B cell (primary cell): ENCODE measurements around the gene PUM2. TPM values are rescaled to one million over a fixed set of nuclear protein-coding genes. Genes with fewer than 3 reads are reported as not detected.
A peak's percentile ranks its signal among the peaks of the same experiment; 100 is the strongest.

Source experiments
- ATAC-seq: fragments of 200-7000 bp; cut with Tn5 transposase; one replicate; pipeline ENCODE4 v1.10.0; 2021; ENCODE audit warnings: low read depth, mild to moderate bottlenecking, moderate number of reproducible peaks, moderate library complexity
- CTCF ChIA-PET: fragments of 350-600 bp; sonication (Branson Sonifier 250); formaldehyde crosslinking; loops from one replicate; lab custom pipeline; 2021; ENCODE audit warnings: antibody characterized with exemption, inconsistent platforms; lab: Charles Lee
- POLR2A ChIA-PET: fragments of 350-600 bp; sonication (Branson Sonifier 250); formaldehyde crosslinking; loops from one replicate; lab custom pipeline; 2021; ENCODE audit warnings: antibody characterized with exemption; lab: Charles Lee
- DNase-seq: peaks from one replicate; pipeline ENCODE4 v3.0.0; 2013
- H2AFZ ChIP-seq: 2 replicates; pipeline ENCODE4 v1.6.1; 2012; ENCODE audit warnings: mild to moderate bottlenecking, low read depth, low read length; ENCODE audit not compliant: insufficient read depth, poor library complexity, severe bottlenecking
- H3K27ac ChIP-seq, 2 donors: 1 replicate in 1 of 2; 2 replicates in 1 of 2; pipeline ENCODE4 v1.5.1; 2012 to 2013; ENCODE audit warnings: low read length in 2 of 2, mild to moderate bottlenecking in 2 of 2, moderate library complexity in 1 of 2
- H3K27me3 ChIP-seq, 4 experiments: fragments of 200-600 bp in 1 of 4; sonication (generic) in 1 of 4; replicated peaks in 1 of 4; 1 replicate in 2 of 4; 2 replicates in 2 of 4; pipeline versions ENCODE4 v1.6.1 to v1.7.0; 2013 to 2016; ENCODE audit warnings: low read length in 3 of 4, mild to moderate bottlenecking in 2 of 4, mixed read lengths in 1 of 4, moderate library complexity in 1 of 4; ENCODE audit not compliant: insufficient read depth in 4 of 4, control insufficient read depth in 3 of 4; ENCODE audit errors: control extremely low read depth in 1 of 4
- H3K36me3 ChIP-seq, 2 experiments: replicated peaks in 1 of 2; 1 replicate in 1 of 2; 2 replicates in 1 of 2; pipeline versions ENCODE4 v1.6.1 to v1.7.1; 2013; ENCODE audit warnings: low read length in 1 of 2; ENCODE audit not compliant: insufficient read depth in 2 of 2, control insufficient read depth in 1 of 2; ENCODE audit errors: control extremely low read depth in 1 of 2, extremely low read depth in 1 of 2
- H3K4me1 ChIP-seq, 2 donors: fragments of 200-600 bp in 1 of 2; sonication (generic) in 1 of 2; 1 replicate in 1 of 2; 2 replicates in 1 of 2; pipeline versions ENCODE4 v1.5.1 to v1.6.1; 2013 to 2017; ENCODE audit warnings: low read length in 2 of 2; ENCODE audit not compliant: control insufficient read depth in 2 of 2, insufficient read depth in 2 of 2
- H3K4me2 ChIP-seq: replicated peaks from 2 replicates; pipeline ENCODE3; 2012; ENCODE audit warnings: mild to moderate bottlenecking, low read depth, low read length; ENCODE audit not compliant: poor library complexity, severe bottlenecking
- H3K4me3 ChIP-seq, 5 experiments: fragments of 200-600 bp in 1 of 5; sonication (generic) in 1 of 5; 1 replicate in 3 of 5; 2 replicates in 2 of 5; pipeline versions ENCODE4 v1.5.1 to v1.7.0; 2011 to 2016; ENCODE audit warnings: low read length in 4 of 5, mild to moderate bottlenecking in 4 of 5, low read depth in 2 of 5, control low read depth in 1 of 5, moderate library complexity in 1 of 5; ENCODE audit not compliant: insufficient read depth in 1 of 5; ENCODE audit errors: control extremely low read depth in 1 of 5, extremely low read depth in 1 of 5
- H3K79me2 ChIP-seq: fragments of 200-600 bp; sonication (generic); one replicate; pipeline ENCODE4 v1.6.0; 2016; ENCODE audit warnings: low read length; ENCODE audit not compliant: control insufficient read depth, insufficient read depth
- H3K9ac ChIP-seq: fragments of 200-600 bp; sonication (generic); 2 replicates; pipeline ENCODE4 v1.6.1; 2017; ENCODE audit warnings: mild to moderate bottlenecking, low read length, moderate library complexity
- H3K9me3 ChIP-seq, 3 donors: one replicate each; pipeline versions ENCODE4 v1.6.1 to v1.7.1; 2013; ENCODE audit warnings: low read length in 2 of 3; ENCODE audit not compliant: control insufficient read depth in 2 of 3, insufficient read depth in 1 of 3; ENCODE audit errors: control extremely low read depth in 1 of 3
- H4K20me1 ChIP-seq: 2 replicates; pipeline ENCODE4 v1.6.0; 2012; ENCODE audit warnings: mild to moderate bottlenecking, low read length; ENCODE audit not compliant: insufficient read depth, control insufficient read depth, poor library complexity, severe bottlenecking
- H3K27ac Mint-ChIP-seq: one replicate; pipeline ENCODE4 v1.8.0; 2021; ENCODE audit warnings: mixed read lengths
- H3K27me3 Mint-ChIP-seq: one replicate; pipeline ENCODE4 v1.8.0; 2021; ENCODE audit warnings: mixed read lengths
- H3K4me1 Mint-ChIP-seq: one replicate; pipeline ENCODE4 v1.8.0; 2021; ENCODE audit warnings: mixed read lengths
- H3K4me3 Mint-ChIP-seq: one replicate; pipeline ENCODE4 v1.8.0; 2021; ENCODE audit warnings: mixed read lengths
- H3K9me3 Mint-ChIP-seq: one replicate; pipeline ENCODE4 v1.8.0; 2022; ENCODE audit warnings: mixed read lengths; ENCODE audit not compliant: insufficient read depth
- CTCF ChIP-seq: fragments of 200-600 bp; IDR thresholded peaks from one replicate; pipeline ENCODE4 v1.8.0; 2022; ENCODE audit warnings: antibody characterized with exemption, mild to moderate bottlenecking
- EZH2 ChIP-seq: IDR thresholded peaks from 2 replicates; pipeline ENCODE4 v1.6.1; 2012; ENCODE audit warnings: borderline replicate concordance, low read depth, mild to moderate bottlenecking, moderate library complexity, low read length; ENCODE audit not compliant: insufficient read depth, poor library complexity, severe bottlenecking
- WGBS: methylation state at CpG from one replicate; pipeline ENCODE4 v1.1.5; 2013; ENCODE audit warnings: missing lambda C conversion rate; ENCODE audit not compliant: insufficient coverage; 5-methylcytosine and 5-hydroxymethylcytosine counted together
- intact Hi-C: fragments of 100-400 bp; cut with micrococcal nuclease; formaldehyde crosslinking; loops from one replicate; pipeline ENCODE4 v1.10.0; 2022
- polyA plus RNA-seq: library from polyadenylated mRNA; depleted of rRNA; stranded (reverse); fragments of >200 nt; gene quantifications from 2 replicates; pipeline ENCODE4 v1.2.3, GENCODE V29; 2012
- total RNA-seq, 2 donors: library from RNA; stranded (reverse); fragments of 120-200 nt in 1 of 2; gene quantifications; 1 replicate in 1 of 2; 2 replicates in 1 of 2; pipeline versions ENCODE4 v1.2.3 to v1.2.4, GENCODE V29; 2013 to 2022

The PUM2 gene
- total and polyA plus RNA-seq, 2 donors (not counting 1 experiment from before 2014, with no cell fraction given): 21.1 to 151 TPM

DNA sequence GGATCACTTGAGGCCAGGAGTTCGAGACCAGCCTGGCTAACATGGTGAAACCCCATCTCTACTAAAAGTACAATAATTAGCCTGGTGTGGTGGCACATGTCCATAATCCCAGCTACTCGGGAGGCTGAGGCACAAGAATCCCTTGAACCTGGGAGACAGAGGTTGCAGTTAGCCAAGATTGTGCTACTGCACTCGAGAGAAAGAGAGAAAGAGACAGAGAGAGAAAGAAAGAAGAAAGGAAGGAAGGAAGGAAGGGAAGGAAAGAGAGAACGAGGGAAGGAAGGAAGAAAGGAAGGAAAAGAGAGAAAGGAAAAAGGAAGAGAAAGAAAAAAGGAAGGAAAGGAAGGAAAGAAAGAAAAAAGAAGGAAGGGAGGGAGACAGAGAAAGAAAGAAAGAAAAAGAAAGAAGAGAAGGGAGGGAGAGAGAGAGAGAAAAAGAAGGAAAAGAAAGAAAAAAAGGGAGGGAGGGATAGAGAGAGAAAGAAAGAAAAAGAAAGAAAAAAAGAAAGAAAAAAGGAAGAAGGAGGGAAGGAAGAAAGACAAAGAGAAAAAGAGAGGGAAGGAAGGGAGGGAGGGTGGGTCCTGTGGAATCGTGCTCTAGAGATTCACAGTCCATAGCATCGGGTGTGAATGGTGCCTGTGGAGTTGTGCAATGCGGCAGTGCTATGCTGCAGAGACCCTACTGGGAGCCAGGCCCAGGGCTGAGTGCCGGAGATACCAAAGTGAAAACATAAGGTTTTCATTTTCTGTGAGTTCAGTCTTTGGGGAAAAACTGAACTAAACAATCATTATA, 121.1 kb downstream of the PUM2 start:
- no peaks in the 10 kb centered on the region for H3K36me3 ChIP-seq
- intact Hi-C loops: no loop called here

More for the DNA sequence above, 121.1 kb downstream of the PUM2 start:
- peaks cover 45% of the 10 kb centered on the region for H3K27me3 Mint-ChIP-seq
- ChIA-PET POLR2A (no interaction called here), CTCF (no interaction called here)
- H3K27ac ChIP-seq: no peak overlapping the region
- no peak overlapping the region for H3K27ac Mint-ChIP-seq
- peaks cover 0 to 3% (median 0%) of the 10 kb centered on the region in 3 donors for H3K9me3 ChIP-seq
- no peak overlapping the region for H2AFZ ChIP-seq
- H3K27me3 ChIP-seq: peaks cover 0 to 23% (median 7%) of the 10 kb centered on the region in 4 experiments
- no peaks in the 10 kb centered on the region for H3K9me3 Mint-ChIP-seq
- peaks cover 6 to 8% of the 10 kb centered on the region in 2 donors for H3K4me1 ChIP-seq
- DNase-seq: no peak
- H4K20me1 ChIP-seq: no peaks in the 10 kb centered on the region
- H3K4me3 Mint-ChIP-seq: no peak overlapping the region
- peaks cover 7% of the 10 kb centered on the region for H3K4me1 Mint-ChIP-seq
- no peak overlapping the region for H3K4me3 ChIP-seq
- H3K4me2 ChIP-seq: no peak overlapping the region
- 69% methylated on average over 5 of the region's 8 CpGs for WGBS
- TF ChIP-seq EZH2 (no peak), CTCF (peak; percentile 10)
- H3K9ac ChIP-seq: no peak overlapping the region
- H3K79me2 ChIP-seq: no peaks in the 10 kb centered on the region
- ATAC-seq: no peak
